HCT116 (cell line): ENCODE results near the gene SORL1. TPM values are rescaled to one million over a fixed set of nuclear protein-coding genes. Genes with fewer than 3 reads are reported as not detected.

ENCODE experiments used
- ATAC-seq: fragments of 200-7000 bp; cut with Tn5 transposase; 2 replicates; pipeline ENCODE4 v1.9.1; 2020; ENCODE audit warnings: mild to moderate bottlenecking, moderate library complexity
- BruUV-seq: library from RNA; stranded (reverse); fragments of 400-500 nt; replicated peaks from 2 replicates; lab custom pipeline; 2021; lab: Mats Ljungman, UMichigan
- CTCF ChIA-PET: fragments of 300-600 bp; sonication (Branson Sonifier 250); formaldehyde crosslinking; loops from one replicate; lab custom pipeline; 2021; ENCODE audit warnings: antibody characterized with exemption; lab: Charles Lee
- POLR2A ChIA-PET: fragments of 300-600, 350-600 bp; sonication (Branson Sonifier 250); formaldehyde crosslinking; loops from one replicate; lab custom pipeline; 2021; ENCODE audit warnings: antibody characterized with exemption; lab: Charles Lee
- RAD21 ChIA-PET, 2 experiments: fragments of 300-600 bp; sonication (Branson Sonifier 250); formaldehyde crosslinking; loops; one replicate each; lab custom pipeline; 2023; ENCODE audit warnings: low total read pairs in 2 of 2; ENCODE audit not compliant: uncharacterized antibody in 2 of 2, unreplicated experiment in 2 of 2, low non-redundant PET in 1 of 2; lab: Charles Lee
- DNase-seq: peaks from one replicate; pipeline ENCODE4 v3.0.0-alpha.2; 2010; ENCODE audit warnings: low read depth, low spot score
- H2AFZ ChIP-seq: fragments of 200-600 bp; shearing (Covaris generic), sonication (generic); 2 replicates; pipeline ENCODE4 v1.6.1; 2017; ENCODE audit warnings: low read depth, mixed run types, mixed read lengths, antibody characterized with exemption, low read length; ENCODE audit not compliant: poor library complexity, severe bottlenecking
- H3K27ac ChIP-seq: 2 replicates; pipeline ENCODE4 v1.5.1; 2012; ENCODE audit warnings: low read depth, low read length
- H3K27me3 ChIP-seq: fragments of 200-600 bp; sonication (generic); 2 replicates; pipeline ENCODE4 v1.6.1; 2016; ENCODE audit warnings: mixed run types, low read length, mixed read lengths; ENCODE audit not compliant: insufficient read depth
- H3K36me3 ChIP-seq, 2 experiments: fragments of 200-500 bp in 1 of 2; fragments of 200-600 bp in 1 of 2; sonication (Bioruptor generic) in 1 of 2; sonication (generic) in 1 of 2; 2 replicates each; pipeline versions ENCODE4 v1.5.1 to v1.6.1; 2014 to 2016; ENCODE audit warnings: low read length in 2 of 2, inconsistent platforms in 1 of 2, mixed read lengths in 1 of 2, mixed run types in 1 of 2; ENCODE audit not compliant: insufficient read depth in 2 of 2, control insufficient read depth in 1 of 2
- H3K4me1 ChIP-seq, 2 experiments: fragments of 200-600 bp in 1 of 2; sonication (generic) in 1 of 2; 2 replicates each; pipeline versions ENCODE4 v1.5.1 to v1.6.1; 2012 to 2017; ENCODE audit warnings: low read length in 2 of 2, inconsistent platforms in 1 of 2, mild to moderate bottlenecking in 1 of 2, mixed read lengths in 1 of 2, mixed run types in 1 of 2, moderate library complexity in 1 of 2; ENCODE audit not compliant: insufficient read depth in 2 of 2, control insufficient read depth in 1 of 2
- H3K4me2 ChIP-seq: fragments of 200-600 bp; sonication (generic); 2 replicates; pipeline ENCODE4 v1.6.1; 2017; ENCODE audit warnings: mixed run types, low read length, mixed read lengths
- H3K4me3 ChIP-seq, 2 experiments: fragments of 200-600 bp in 1 of 2; sonication (generic) in 1 of 2; replicated peaks in 1 of 2; 2 replicates each; pipeline ENCODE4 v1.5.1; 2011 to 2016; ENCODE audit warnings: low read length in 2 of 2, control low read depth in 1 of 2, low read depth in 1 of 2, mild to moderate bottlenecking in 1 of 2, mixed read lengths in 1 of 2, mixed run types in 1 of 2
- H3K79me2 ChIP-seq: fragments of 200-600 bp; sonication (generic); 2 replicates; pipeline ENCODE4 v1.6.1; 2017; ENCODE audit warnings: mild to moderate bottlenecking, mixed run types, low read length, moderate library complexity, mixed read lengths; ENCODE audit not compliant: insufficient read depth
- H3K9ac ChIP-seq: fragments of 200-600 bp; sonication (generic); 2 replicates; pipeline ENCODE4 v1.6.1; 2016; ENCODE audit warnings: low read length, mixed read lengths
- H3K9me2 ChIP-seq: fragments of 200-600 bp; sonication (generic), shearing (Covaris generic); 2 replicates; pipeline ENCODE4 v1.6.1; 2017; ENCODE audit warnings: mixed run types, mild to moderate bottlenecking, moderate library complexity; ENCODE audit not compliant: insufficient read depth
- H3K9me3 ChIP-seq, 2 experiments: fragments of 200-500 bp in 1 of 2; fragments of 200-600 bp in 1 of 2; sonication (Bioruptor generic) in 1 of 2; sonication (generic) in 1 of 2; 2 replicates each; pipeline ENCODE4 v1.6.1; 2014 to 2017; ENCODE audit warnings: low read length in 2 of 2, mixed read lengths in 2 of 2, inconsistent platforms in 1 of 2, low read depth in 1 of 2, mild to moderate bottlenecking in 1 of 2, mixed run types in 1 of 2, moderate library complexity in 1 of 2; ENCODE audit not compliant: control insufficient read depth in 1 of 2, insufficient read depth in 1 of 2
- H4K20me1 ChIP-seq: fragments of 200-600 bp; sonication (generic), shearing (Covaris generic); 2 replicates; pipeline ENCODE4 v1.6.1; 2017; ENCODE audit warnings: mixed run types, mild to moderate bottlenecking, moderate library complexity; ENCODE audit not compliant: insufficient read depth
- CEBPB ChIP-seq: IDR thresholded peaks from 2 replicates; pipeline ENCODE4 v1.6.1; 2012; ENCODE audit warnings: low read depth
- EZH2phosphoT487 ChIP-seq: fragments of 200-600 bp; IDR thresholded peaks from 2 replicates; pipeline ENCODE4 v1.6.1; 2018; ENCODE audit warnings: antibody characterized with exemption, borderline replicate concordance
- FOSL1 ChIP-seq: IDR thresholded peaks from 2 replicates; pipeline ENCODE4 v1.6.1; 2012; ENCODE audit warnings: low read depth
- MAX ChIP-seq: IDR thresholded peaks from 2 replicates; pipeline ENCODE4 v1.6.1; 2012
- POLR2A ChIP-seq: IDR thresholded peaks from 2 replicates; pipeline ENCODE4 v1.7.0; 2011; ENCODE audit warnings: borderline replicate concordance; ENCODE audit not compliant: insufficient read depth, insufficient read length; ENCODE audit errors: extremely low read depth
- RAD21 ChIP-seq: IDR thresholded peaks from 2 replicates; pipeline ENCODE4 v1.6.1; 2012; ENCODE audit warnings: low read depth, mild to moderate bottlenecking
- SIN3A ChIP-seq: IDR thresholded peaks from 2 replicates; pipeline ENCODE4 v1.6.1; 2012; ENCODE audit warnings: low read depth
- SP1 ChIP-seq: IDR thresholded peaks from 2 replicates; pipeline ENCODE4 v1.6.1; 2012; ENCODE audit warnings: low read depth
- SRF ChIP-seq: IDR thresholded peaks from 2 replicates; pipeline ENCODE4 v1.6.1; 2012; ENCODE audit warnings: low read depth
- TCF7L2 ChIP-seq: IDR thresholded peaks from 2 replicates; pipeline ENCODE4 v1.7.0; 2011; ENCODE audit warnings: borderline replicate concordance, inconsistent platforms; ENCODE audit not compliant: insufficient read depth, insufficient read length; ENCODE audit errors: extremely low read depth
- intact Hi-C: fragments of 100-400 bp; cut with micrococcal nuclease; formaldehyde crosslinking; loops from 2 replicates; pipeline ENCODE4 v1.10.0; 2022
- total RNA-seq: library from RNA; stranded (reverse); gene quantifications from one replicate; pipeline ENCODE4 v1.2.1, GENCODE V29; 2021; ENCODE audit not compliant: unreplicated experiment

The SORL1 gene
- total RNA-seq, 1 experiment from 2014 or later: 17.4 TPM

GRCh38 chr11:121551463-121551862, 99.3 kb downstream of the SORL1 start:
- DNase-seq (no peak), ATAC-seq (no peak)
- Histone ChIP-seq H3K27ac (no peak overlapping the region), H3K4me2 (no peak overlapping the region), H3K9ac (no peak overlapping the region), H4K20me1 (no peaks in the 10 kb centered on the region), H3K36me3 (no peaks in the 10 kb centered on the region), H3K79me2 (no peaks in the 10 kb centered on the region), H3K4me3 (no peak overlapping the region), H3K9me3 (no peaks in the 10 kb centered on the region), H3K4me1 (peaks cover 11 to 20% of the 10 kb centered on the region in 2 experiments; a peak in 3 of 4 replicates), H3K9me2 (no peaks in the 10 kb centered on the region), H3K27me3 (no peaks in the 10 kb centered on the region), H2AFZ (no peak overlapping the region)
- intact Hi-C loops: no loop called here
- TF ChIP-seq SRF (no peak), RAD21 (no peak), SIN3A (no peak), TCF7L2 (no peak)
- ChIA-PET CTCF (no interaction called here), RAD21 (no interaction called here), POLR2A (no interaction called here)
- no TSS peak for BruUV-seq

- no peaks in the 10 kb centered on the region for H3K79me2 ChIP-seq
- CTCF ChIA-PET: no interaction called here
- no peaks in the 10 kb centered on the region for H4K20me1 ChIP-seq
- H3K36me3 ChIP-seq: no peaks in the 10 kb centered on the region
- H3K4me1 ChIP-seq: peaks cover 11 to 20% of the 10 kb centered on the region in 2 experiments; a peak in 3 of 4 replicates
- no peak overlapping the region for H3K4me2 ChIP-seq
- TF ChIP-seq SRF (no peak), CEBPB (no peak), SP1 (no peak), TCF7L2 (no peak), MAX (no peak), EZH2phosphoT487 (no peak), POLR2A (no peak), FOSL1 (no peak), SIN3A (no peak), RAD21 (no peak)
- TF ChIP-seq, all 23 proteins: peak for 0
- no peak overlapping the region for H2AFZ ChIP-seq
- H3K4me3 ChIP-seq: no peak overlapping the region
- H3K9ac ChIP-seq: no peak overlapping the region
- DNase-seq (no peak), ATAC-seq (no peak)
- no peaks in the 10 kb centered on the region for H3K9me2 ChIP-seq
- H3K9me3 ChIP-seq: no peaks in the 10 kb centered on the region
- RAD21 ChIA-PET: no interaction called here
- H3K27ac ChIP-seq: no peak overlapping the region
- no TSS peak for BruUV-seq
- POLR2A ChIA-PET: no interaction called here
- H3K27me3 ChIP-seq: no peaks in the 10 kb centered on the region
- intact Hi-C loops: no loop called here
Observed at GRCh38 chr11:121552154-121552553, 100.0 kb downstream of the SORL1 start.
